Measurements from ENCODE around the gene VSTM4.

The VSTM4 gene

DNA sequence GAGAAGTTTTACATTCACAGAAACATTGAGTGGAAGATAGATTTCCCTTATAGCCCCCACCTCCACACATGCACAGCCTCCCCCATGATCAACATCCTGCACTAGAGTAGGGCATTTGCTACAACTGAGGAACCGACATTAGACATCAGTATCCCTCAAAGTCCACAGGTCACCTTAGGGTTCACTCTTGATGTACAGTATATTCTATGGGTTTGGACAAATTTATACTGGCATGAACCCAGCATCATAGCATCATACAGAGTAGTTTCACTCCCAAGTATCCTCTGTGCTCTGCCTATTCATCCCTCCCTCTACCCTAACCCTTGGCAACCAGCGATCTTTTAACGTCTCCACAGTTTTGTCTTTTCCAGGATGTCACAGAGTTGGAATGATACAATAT lies 64.4 kb downstream of the VSTM4 start:
- Mint-ChIP-seq H3K27ac (ENCODE audit: low read depth) (no peak overlapping the region), H3K4me3 (no peak overlapping the region), H3K9me3 (no peaks in the 10 kb centered on the region), H3K36me3 (ENCODE audit: insufficient read depth) (no peaks in the 10 kb centered on the region), H3K4me1 (peaks cover 9% of the 10 kb centered on the region), H3K27me3 (peaks cover 33% of the 10 kb centered on the region)
- no peak for DNase-seq (ENCODE audit: low spot score in 2 of 2)
- no peak for ATAC-seq (replicated peaks; ENCODE audit: extremely low read depth, poor library complexity, severe bottlenecking)

DNA sequence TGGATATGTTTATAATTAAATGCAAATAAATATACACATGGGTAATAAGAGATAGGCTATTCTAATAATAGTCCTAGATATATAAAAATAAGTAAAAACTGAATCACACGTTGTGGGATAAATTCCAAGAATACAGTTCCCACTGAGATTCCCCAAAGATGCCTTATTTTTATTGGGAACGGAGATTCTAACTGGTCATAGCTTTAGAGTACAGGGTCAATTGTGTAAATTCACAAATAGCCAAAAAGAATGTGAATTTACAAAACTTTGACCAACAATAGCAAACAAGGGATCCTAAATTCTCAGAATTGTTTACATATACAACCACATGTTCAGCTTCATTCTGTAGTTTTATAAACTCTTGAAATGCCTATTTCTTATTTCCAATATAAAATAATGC lies 65.0 kb downstream of the VSTM4 start:
- peaks cover 33% of the 10 kb centered on the region for H3K27me3 Mint-ChIP-seq
- no peak for DNase-seq (ENCODE audit: low spot score in 2 of 2)
- no peak for ATAC-seq (replicated peaks; ENCODE audit: extremely low read depth, poor library complexity, severe bottlenecking)
- no peak overlapping the region for H3K4me3 Mint-ChIP-seq
- no peaks in the 10 kb centered on the region for H3K36me3 Mint-ChIP-seq (ENCODE audit: insufficient read depth)
- no peaks in the 10 kb centered on the region for H3K9me3 Mint-ChIP-seq
- peaks cover 13% of the 10 kb centered on the region for H3K4me1 Mint-ChIP-seq
- no peak overlapping the region for H3K27ac Mint-ChIP-seq (ENCODE audit: low read depth)

DNA sequence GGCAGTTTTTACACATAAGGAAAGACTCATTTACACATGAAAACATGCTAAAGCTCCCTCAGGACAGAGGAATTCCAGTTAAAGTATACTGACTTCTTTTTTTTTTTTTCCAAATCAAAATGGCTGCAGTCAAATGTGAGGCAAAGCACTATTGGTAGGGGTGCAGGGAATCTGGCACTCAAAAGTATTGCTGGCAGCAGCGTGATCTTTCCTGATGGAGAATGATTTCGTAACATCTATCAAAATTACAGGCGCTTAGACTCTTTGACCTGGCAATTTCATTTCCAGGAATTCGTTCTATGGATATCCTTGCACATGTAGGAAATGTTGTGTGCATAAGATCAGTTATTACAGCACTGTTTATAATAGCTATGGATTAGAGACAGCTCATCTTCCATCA lies 65.7 kb downstream of the VSTM4 start:
- peaks cover 27% of the 10 kb centered on the region for H3K27me3 Mint-ChIP-seq
- peaks cover 13% of the 10 kb centered on the region for H3K4me1 Mint-ChIP-seq

DNA sequence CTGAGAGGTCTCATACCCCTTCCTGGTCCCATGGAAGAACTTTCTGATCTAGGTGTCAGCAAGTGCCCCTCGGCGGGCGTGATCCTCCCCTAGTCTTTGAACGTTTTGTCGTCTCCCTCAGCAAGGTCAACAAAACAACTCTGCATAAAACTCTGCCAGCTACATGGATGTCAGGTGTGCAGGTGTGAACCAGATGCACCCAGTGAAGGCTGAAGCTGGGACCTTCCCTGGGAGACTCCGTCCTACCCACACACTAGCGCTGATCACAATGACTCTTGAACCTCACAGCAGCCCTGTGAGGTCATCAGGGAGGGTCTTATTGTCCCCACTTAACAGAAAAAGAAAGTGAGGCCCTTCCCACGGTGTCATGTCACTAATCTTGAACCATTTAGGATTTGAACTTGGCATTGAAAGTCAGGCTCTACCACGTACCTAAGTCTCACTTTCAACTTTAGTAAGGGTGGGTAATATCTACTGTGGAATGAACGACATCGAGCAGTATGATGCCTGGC lies 68.1 kb downstream of the VSTM4 start:
- H3K27me3 Mint-ChIP-seq = peaks cover 18% of the 10 kb centered on the region
- no peak for ATAC-seq (replicated peaks; ENCODE audit: extremely low read depth, poor library complexity, severe bottlenecking)
- H3K4me3 Mint-ChIP-seq = no peak overlapping the region
- no peak overlapping the region for H3K27ac Mint-ChIP-seq (ENCODE audit: low read depth)
- no peaks in the 10 kb centered on the region for H3K9me3 Mint-ChIP-seq
- no peak for DNase-seq (ENCODE audit: low spot score in 2 of 2)
- H3K36me3 Mint-ChIP-seq (ENCODE audit: insufficient read depth) = no peaks in the 10 kb centered on the region
- peaks cover 7% of the 10 kb centered on the region for H3K4me1 Mint-ChIP-seq

More for the DNA sequence above, 65.7 kb downstream of the VSTM4 start:
- no peak overlapping the region for H3K27ac Mint-ChIP-seq (ENCODE audit: low read depth)
- no peak overlapping the region for H3K4me3 Mint-ChIP-seq
- no peak for ATAC-seq (replicated peaks; ENCODE audit: extremely low read depth, poor library complexity, severe bottlenecking)
- H3K9me3 Mint-ChIP-seq = no peaks in the 10 kb centered on the region
- H3K36me3 Mint-ChIP-seq (ENCODE audit: insufficient read depth) = no peaks in the 10 kb centered on the region
- DNase-seq (ENCODE audit: low spot score in 2 of 2) = no peak

DNA sequence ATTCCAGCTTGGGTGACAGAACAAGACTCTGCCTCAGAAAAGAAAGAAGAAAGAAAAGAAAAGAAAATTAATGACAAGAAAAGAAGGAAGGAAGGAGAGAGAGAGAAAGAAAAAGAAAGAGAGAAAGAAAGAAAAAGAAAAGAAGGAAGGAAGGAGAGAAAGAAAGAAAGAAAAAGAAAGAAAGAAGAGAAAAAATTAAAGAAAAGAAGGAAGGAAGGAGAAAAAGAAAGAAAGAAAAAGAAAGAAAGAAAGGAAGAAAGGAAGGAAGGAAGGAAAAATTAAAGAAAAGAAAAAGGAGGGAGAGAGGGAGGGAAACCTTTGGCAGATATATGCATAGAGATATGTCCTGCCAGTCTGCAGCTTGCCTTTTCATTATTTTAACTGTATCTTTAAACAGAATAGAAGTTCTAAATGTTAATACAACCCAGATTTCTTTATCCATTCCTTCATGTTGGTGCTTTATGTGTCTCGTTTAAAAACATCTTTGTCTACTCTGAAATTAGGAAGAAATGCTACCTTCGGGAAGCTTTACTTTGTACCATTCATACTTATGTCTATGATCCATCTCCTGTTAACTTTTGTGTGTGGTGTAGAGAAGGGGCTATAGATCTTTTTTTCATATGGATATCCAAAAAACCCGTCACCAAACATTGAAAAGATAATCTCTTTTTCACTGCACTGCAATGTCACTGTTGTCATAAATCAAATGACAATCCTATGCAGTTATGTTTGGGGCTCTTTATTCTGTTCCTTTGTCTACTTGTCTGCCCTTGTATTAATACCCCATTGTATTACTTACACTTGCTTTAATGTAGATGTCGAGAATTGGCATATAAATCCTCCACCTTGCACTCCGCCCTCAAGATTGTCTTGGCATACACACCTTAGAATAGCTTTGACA lies 70.8 kb downstream of the VSTM4 start:
- peaks cover 18% of the 10 kb centered on the region for H3K27me3 Mint-ChIP-seq
- H3K4me1 Mint-ChIP-seq = peaks cover 7% of the 10 kb centered on the region
- H3K27ac Mint-ChIP-seq (ENCODE audit: low read depth) = no peak overlapping the region
- ATAC-seq (replicated peaks; ENCODE audit: extremely low read depth, poor library complexity, severe bottlenecking) = no peak
- no peak overlapping the region for H3K4me3 Mint-ChIP-seq
- no peaks in the 10 kb centered on the region for H3K9me3 Mint-ChIP-seq
- DNase-seq (ENCODE audit: low spot score in 2 of 2) = no peak
- H3K36me3 Mint-ChIP-seq (ENCODE audit: insufficient read depth) = no peaks in the 10 kb centered on the region

DNA sequence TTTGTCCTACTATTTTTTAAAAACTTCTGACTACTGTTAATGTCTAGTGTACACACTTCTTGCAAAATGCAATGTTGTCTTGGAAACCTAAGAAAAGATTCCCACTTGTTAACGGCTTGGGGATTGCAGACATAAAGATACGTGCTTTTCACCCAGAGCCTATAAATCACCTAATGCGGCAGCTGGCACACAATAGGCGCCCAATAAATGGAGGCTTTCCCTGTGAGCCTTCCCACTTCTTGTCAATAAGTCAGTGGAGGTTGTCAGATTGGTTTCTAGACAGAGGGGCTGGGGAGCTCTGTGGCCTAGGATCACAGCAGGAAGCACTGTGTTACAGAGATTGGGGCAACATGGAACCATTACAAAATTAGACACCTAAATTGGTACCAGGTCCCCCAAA lies 74.7 kb downstream of the VSTM4 start:
- ATAC-seq (replicated peaks; ENCODE audit: extremely low read depth, poor library complexity, severe bottlenecking) (no peak), DNase-seq (ENCODE audit: low spot score in 2 of 2) (no peak)
- Mint-ChIP-seq H3K27me3 (no peaks in the 10 kb centered on the region), H3K9me3 (no peaks in the 10 kb centered on the region), H3K4me3 (no peak overlapping the region), H3K27ac (ENCODE audit: low read depth) (no peak overlapping the region), H3K36me3 (ENCODE audit: insufficient read depth) (no peaks in the 10 kb centered on the region), H3K4me1 (peaks cover 2% of the 10 kb centered on the region)

DNA sequence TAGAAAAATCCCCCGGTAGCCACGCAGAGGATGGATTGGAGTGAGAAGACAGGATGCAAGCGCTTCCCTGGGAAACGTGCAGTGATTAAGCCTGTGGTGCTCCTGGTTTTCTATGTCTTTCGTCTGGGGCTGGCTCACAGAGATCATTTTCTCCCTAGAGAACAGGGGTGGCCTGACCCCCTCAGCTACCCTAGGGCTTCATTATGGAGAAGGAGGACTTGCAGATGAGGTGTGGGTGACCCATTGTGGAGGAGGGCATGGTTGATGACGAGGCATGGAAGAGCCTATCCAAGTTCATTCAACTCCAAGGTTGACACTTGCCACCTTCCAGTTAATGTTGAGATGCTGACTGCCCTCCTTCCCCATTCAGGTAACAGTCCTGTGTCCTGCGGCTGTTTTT lies 75.9 kb downstream of the VSTM4 start:
- DNase-seq (ENCODE audit: low spot score in 2 of 2) = no peak
- Mint-ChIP-seq H3K4me1 (no peaks in the 10 kb centered on the region), H3K27ac (ENCODE audit: low read depth) (no peak overlapping the region), H3K36me3 (ENCODE audit: insufficient read depth) (no peaks in the 10 kb centered on the region), H3K9me3 (no peaks in the 10 kb centered on the region), H3K4me3 (no peak overlapping the region), H3K27me3 (no peaks in the 10 kb centered on the region)
- no peak for ATAC-seq (replicated peaks; ENCODE audit: extremely low read depth, poor library complexity, severe bottlenecking)

DNA sequence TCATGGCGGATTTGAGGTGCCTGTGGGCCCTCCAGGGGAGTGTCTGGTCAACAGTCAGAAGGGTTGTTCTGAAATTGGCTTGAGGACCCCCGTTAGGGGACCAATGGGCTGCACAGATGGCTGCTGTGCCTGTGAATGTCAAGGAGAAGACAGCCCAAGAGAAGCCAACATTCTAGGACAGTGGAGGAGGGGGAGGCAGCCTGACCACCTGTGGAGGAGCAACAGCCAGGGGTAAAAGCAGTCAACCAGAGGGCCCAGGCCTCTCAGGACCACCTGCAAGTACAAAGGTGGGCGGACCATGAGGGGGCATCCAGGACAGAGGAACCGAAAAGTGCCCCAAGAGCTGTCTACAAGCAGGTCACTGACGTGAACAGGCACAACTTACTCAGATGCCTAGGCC lies 76.6 kb downstream of the VSTM4 start:
- H3K36me3 Mint-ChIP-seq (ENCODE audit: insufficient read depth) = no peaks in the 10 kb centered on the region
- no peaks in the 10 kb centered on the region for H3K27me3 Mint-ChIP-seq
- no peak for ATAC-seq (replicated peaks; ENCODE audit: extremely low read depth, poor library complexity, severe bottlenecking)
- no peaks in the 10 kb centered on the region for H3K9me3 Mint-ChIP-seq
- H3K4me3 Mint-ChIP-seq = no peak overlapping the region
- no peaks in the 10 kb centered on the region for H3K4me1 Mint-ChIP-seq
- H3K27ac Mint-ChIP-seq (ENCODE audit: low read depth) = no peak overlapping the region
- DNase-seq (ENCODE audit: low spot score in 2 of 2) = no peak

DNA sequence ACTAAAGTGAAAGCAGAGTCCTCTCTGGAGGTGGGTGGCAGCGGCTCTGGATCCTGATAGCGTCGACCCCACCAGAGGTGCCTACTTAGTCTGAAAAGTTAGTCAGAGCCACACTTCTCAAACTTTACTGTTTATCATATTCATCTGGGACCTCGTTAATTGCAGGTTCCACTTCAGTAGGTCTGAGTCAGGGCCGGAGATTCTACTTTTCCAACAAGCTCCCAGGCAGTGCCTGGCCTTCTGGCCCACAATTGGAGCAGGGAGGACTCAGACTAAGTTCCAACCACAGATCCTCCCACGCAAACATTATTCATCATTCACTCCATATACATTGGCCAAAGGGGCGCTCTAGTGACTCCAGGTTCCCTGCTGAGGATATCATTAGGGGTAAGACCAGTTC lies 78.1 kb downstream of the VSTM4 start:
- no peak for DNase-seq (ENCODE audit: low spot score in 2 of 2)
- Mint-ChIP-seq H3K27me3 (no peaks in the 10 kb centered on the region), H3K4me1 (no peaks in the 10 kb centered on the region), H3K9me3 (no peaks in the 10 kb centered on the region), H3K4me3 (no peak overlapping the region), H3K27ac (ENCODE audit: low read depth) (no peak overlapping the region), H3K36me3 (ENCODE audit: insufficient read depth) (no peaks in the 10 kb centered on the region)
- no peak for ATAC-seq (replicated peaks; ENCODE audit: extremely low read depth, poor library complexity, severe bottlenecking)

DNA sequence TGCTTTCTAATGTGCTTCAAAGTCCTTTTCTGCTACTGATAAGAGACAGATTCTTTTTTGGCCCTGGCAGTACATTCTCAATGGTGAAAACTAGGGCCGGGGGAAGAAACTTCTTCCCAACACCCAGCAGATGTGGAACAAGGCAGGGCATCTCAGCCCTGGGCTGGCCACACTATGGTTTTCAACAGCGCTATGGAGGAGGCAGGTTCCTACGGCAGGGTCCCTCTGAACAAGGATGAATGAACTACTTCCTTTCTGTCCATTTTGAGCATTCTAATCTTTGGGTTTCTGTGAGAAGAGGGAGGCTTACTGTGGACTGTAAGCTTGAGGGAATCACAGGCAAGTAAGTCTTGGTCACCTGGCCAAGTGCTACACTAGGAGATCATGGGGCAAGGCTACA lies 78.7 kb downstream of the VSTM4 start:
- ATAC-seq (replicated peaks; ENCODE audit: extremely low read depth, poor library complexity, severe bottlenecking) = no peak
- no peak for DNase-seq (ENCODE audit: low spot score in 2 of 2)
- Mint-ChIP-seq H3K27me3 (no peaks in the 10 kb centered on the region), H3K27ac (ENCODE audit: low read depth) (no peak overlapping the region), H3K4me3 (no peak overlapping the region), H3K4me1 (no peaks in the 10 kb centered on the region), H3K36me3 (ENCODE audit: insufficient read depth) (peaks cover 3% of the 10 kb centered on the region), H3K9me3 (no peaks in the 10 kb centered on the region)

DNA sequence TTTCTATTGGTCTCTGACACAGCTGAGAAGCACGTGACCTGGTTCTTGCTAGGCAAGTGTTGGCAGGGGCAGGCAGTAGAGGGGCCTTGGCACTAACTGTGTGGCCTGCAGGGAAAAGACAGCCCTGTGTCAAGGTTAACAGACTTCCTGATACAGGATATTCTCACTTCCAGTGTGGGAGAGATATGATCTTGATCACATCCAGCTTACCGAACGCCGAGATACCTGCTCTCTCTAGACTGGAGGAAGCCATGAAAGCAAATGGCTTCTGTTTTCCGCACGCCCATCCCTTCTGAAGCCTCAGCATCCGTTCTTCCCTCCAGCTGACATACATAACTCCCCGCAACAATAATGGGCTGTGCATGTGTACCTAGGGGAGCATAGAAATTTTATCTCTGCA lies 79.4 kb downstream of the VSTM4 start:
- no peak for DNase-seq (ENCODE audit: low spot score in 2 of 2)
- Mint-ChIP-seq H3K27me3 (no peaks in the 10 kb centered on the region), H3K36me3 (ENCODE audit: insufficient read depth) (peaks cover 3% of the 10 kb centered on the region), H3K9me3 (no peaks in the 10 kb centered on the region), H3K4me1 (no peaks in the 10 kb centered on the region), H3K4me3 (no peak overlapping the region), H3K27ac (ENCODE audit: low read depth) (no peak overlapping the region)
- ATAC-seq (replicated peaks; ENCODE audit: extremely low read depth, poor library complexity, severe bottlenecking) = no peak

DNA sequence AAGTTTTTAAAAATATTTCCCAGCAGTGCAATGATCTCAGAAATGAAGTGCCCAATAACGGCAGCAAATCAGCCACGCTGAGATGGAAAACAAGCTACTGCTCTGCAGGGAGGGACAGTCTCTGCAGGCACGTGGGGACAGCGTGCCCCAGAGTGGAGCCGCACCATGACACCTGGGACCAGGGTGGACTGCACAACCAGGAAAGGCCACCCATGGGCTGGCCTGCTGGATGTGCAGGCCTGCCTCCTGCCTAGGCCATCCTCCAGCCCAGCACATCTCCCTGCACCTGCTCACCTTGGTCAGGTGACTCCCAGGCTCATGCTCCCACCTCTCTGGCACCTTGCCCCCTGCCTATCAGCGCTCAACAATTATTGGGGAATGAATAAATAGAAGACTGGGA lies 80.4 kb downstream of the VSTM4 start:
- H3K27me3 Mint-ChIP-seq = no peaks in the 10 kb centered on the region
- no peak overlapping the region for H3K27ac Mint-ChIP-seq (ENCODE audit: low read depth)
- no peaks in the 10 kb centered on the region for H3K9me3 Mint-ChIP-seq
- ATAC-seq (replicated peaks; ENCODE audit: extremely low read depth, poor library complexity, severe bottlenecking) (no peak), DNase-seq (ENCODE audit: low spot score in 2 of 2) (no peak)
- no peak overlapping the region for H3K4me3 Mint-ChIP-seq
- H3K4me1 Mint-ChIP-seq = no peaks in the 10 kb centered on the region
- H3K36me3 Mint-ChIP-seq (ENCODE audit: insufficient read depth) = peaks cover 3% of the 10 kb centered on the region

DNA sequence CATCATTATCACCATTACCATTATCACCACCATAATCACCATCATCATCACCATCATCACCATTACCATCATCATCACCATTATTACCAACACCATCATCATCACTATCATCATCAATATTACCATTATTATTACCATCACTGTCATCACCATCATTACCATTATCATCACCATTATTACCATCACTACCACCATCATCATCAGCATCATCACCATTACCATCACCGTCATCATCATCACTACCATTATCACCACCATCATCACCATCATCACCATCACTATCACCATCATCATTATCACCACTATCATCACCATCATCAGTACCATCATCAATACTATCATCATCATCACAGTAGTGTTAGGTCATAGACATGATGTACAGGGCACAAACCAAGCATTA lies 81.4 kb downstream of the VSTM4 start:
- H3K4me3 Mint-ChIP-seq = no peak overlapping the region

More for the DNA sequence above, 81.4 kb downstream of the VSTM4 start:
- ATAC-seq (replicated peaks; ENCODE audit: extremely low read depth, poor library complexity, severe bottlenecking) (no peak), DNase-seq (ENCODE audit: low spot score in 2 of 2) (no peak)
- Mint-ChIP-seq H3K27ac (ENCODE audit: low read depth) (no peak overlapping the region), H3K27me3 (no peaks in the 10 kb centered on the region), H3K36me3 (ENCODE audit: insufficient read depth) (peaks cover 3% of the 10 kb centered on the region), H3K9me3 (no peaks in the 10 kb centered on the region), H3K4me1 (no peaks in the 10 kb centered on the region)
